GM23248 (cell line): ENCODE measurements around the gene PTPRH. TPM values are rescaled to one million over a fixed set of nuclear protein-coding genes. Genes with fewer than 3 reads are reported as not detected.
A peak's percentile ranks its signal among the peaks of the same experiment; 100 is the strongest.

ENCODE experiments used
- DNase-seq: peaks from one replicate; pipeline ENCODE4 v3.0.0-alpha.2; 2015
- H2AFZ ChIP-seq: fragments of 200-600 bp; sonication (generic); 2 replicates; pipeline ENCODE4 v1.6.1; 2016; ENCODE audit warnings: antibody characterized with exemption
- H3F3A ChIP-seq: fragments of 200-600 bp; sonication (generic); 2 replicates; pipeline ENCODE4 v1.6.1; 2016; ENCODE audit warnings: mild to moderate bottlenecking, antibody characterized with exemption, mixed run types; ENCODE audit not compliant: insufficient read depth
- H3K27ac ChIP-seq: fragments of 200-600 bp; sonication (generic); 2 replicates; pipeline ENCODE4 v1.5.1; 2016; ENCODE audit warnings: mild to moderate bottlenecking
- H3K27me3 ChIP-seq: fragments of 200-600 bp; sonication (generic); replicated peaks from 2 replicates; pipeline ENCODE4 v1.6.1; 2016; ENCODE audit warnings: mild to moderate bottlenecking; ENCODE audit not compliant: insufficient read depth
- H3K36me3 ChIP-seq: fragments of 200-600 bp; sonication (generic); 2 replicates; pipeline ENCODE4 v1.6.1; 2016; ENCODE audit warnings: low read depth, mild to moderate bottlenecking
- H3K4me1 ChIP-seq: fragments of 200-600 bp; sonication (generic); 2 replicates; pipeline ENCODE4 v1.6.1; 2016; ENCODE audit warnings: mild to moderate bottlenecking; ENCODE audit not compliant: insufficient read depth
- H3K4me2 ChIP-seq: fragments of 200-600 bp; sonication (generic); one replicate; pipeline ENCODE4 v1.6.1; 2016; ENCODE audit warnings: mild to moderate bottlenecking; ENCODE audit not compliant: unreplicated experiment
- H3K4me3 ChIP-seq: fragments of 200-600 bp; sonication (generic); 2 replicates; pipeline ENCODE4 v1.5.1; 2016; ENCODE audit warnings: mild to moderate bottlenecking
- H3K79me2 ChIP-seq: fragments of 200-600 bp; sonication (generic); 2 replicates; pipeline ENCODE4 v1.6.1; 2016; ENCODE audit warnings: mild to moderate bottlenecking; ENCODE audit not compliant: insufficient read depth
- H3K9ac ChIP-seq: fragments of 200-600 bp; sonication (generic); 2 replicates; pipeline ENCODE4 v1.6.1; 2016; ENCODE audit warnings: mild to moderate bottlenecking
- H3K9me2 ChIP-seq: fragments of 200-600 bp; sonication (generic); 2 replicates; pipeline ENCODE4 v1.6.1; 2016; ENCODE audit warnings: mixed run types, mild to moderate bottlenecking, moderate library complexity; ENCODE audit not compliant: insufficient read depth
- H3K9me3 ChIP-seq: fragments of 200-600 bp; sonication (generic); one replicate; pipeline ENCODE4 v1.6.1; 2017; ENCODE audit warnings: low read depth
- H4K20me1 ChIP-seq: fragments of 200-600 bp; sonication (generic); 2 replicates; pipeline ENCODE4 v1.6.0; 2016; ENCODE audit not compliant: insufficient read depth
- EZH2 ChIP-seq: fragments of 200-600 bp; sonication (generic); IDR thresholded peaks from 2 replicates; pipeline ENCODE4 v1.6.1; 2018; ENCODE audit warnings: antibody characterized with exemption, mild to moderate bottlenecking; ENCODE audit not compliant: insufficient read depth, poor library complexity, severe bottlenecking
- EZH2phosphoT487 ChIP-seq: fragments of 200-600 bp; sonication (generic); IDR thresholded peaks from 2 replicates; pipeline ENCODE4 v1.6.1; 2018; ENCODE audit warnings: antibody characterized with exemption, moderate library complexity, mild to moderate bottlenecking, low read depth; ENCODE audit not compliant: insufficient read depth
- WGBS, 2 experiments: methylation state at CpG; one replicate each; pipeline ENCODE4 v1.1.6; 2015 to 2017; ENCODE audit warnings: low lambda C conversion rate in 2 of 2, low coverage in 1 of 2; ENCODE audit errors: missing lambda C conversion rate in 2 of 2; 5-methylcytosine and 5-hydroxymethylcytosine counted together
- in situ Hi-C: fragments of 300-500 bp; cut with MboI; formaldehyde crosslinking; loops from 2 replicates; pipeline ENCODE4 v1.15.0; 2020
- polyA plus RNA-seq: library from polyadenylated mRNA; unstranded; fragments of >200 nt; fragmentation: Nextera tagmentation; extraction: Ambion mirVana; gene quantifications from 2 replicates; pipeline ENCODE4 v1.2.1, GENCODE V29; 2016
- total RNA-seq: library from RNA; depleted of rRNA; stranded (reverse); fragments of >200 nt; shearing (Covaris generic); gene quantifications from 2 replicates; pipeline ENCODE4 v1.2.3, GENCODE V29; 2014

Gene PTPRH
- total and polyA plus RNA-seq, 2 experiments from 2014 or later: 0.28 to 0.43 TPM

GRCh38 chr19:55252760-55253663 is 43.7 kb upstream of the PTPRH start:
- no peaks in the 10 kb centered on the region for H3K36me3 ChIP-seq
- no peak overlapping the region for H3K4me2 ChIP-seq
- H3K27ac ChIP-seq: no peak overlapping the region
- in situ Hi-C loops: no loop called here
- 88 to 89% methylated on average over 21 of the region's 21 CpGs for WGBS, 2 experiments
- H3K9me3 ChIP-seq: no peaks in the 10 kb centered on the region
- H3K27me3 ChIP-seq: no peaks in the 10 kb centered on the region
- H3K4me1 ChIP-seq: peaks cover 19% of the 10 kb centered on the region
- H4K20me1 ChIP-seq: peaks cover 6% of the 10 kb centered on the region; the same call in 1 of the 2 replicates
- no peak overlapping the region for H3K4me3 ChIP-seq
- DNase-seq: no peak
- H3K79me2 ChIP-seq: peaks cover 100% of the 10 kb centered on the region
- H2AFZ ChIP-seq: no peak overlapping the region
- no peaks in the 10 kb centered on the region for H3K9me2 ChIP-seq
- no peak for TF ChIP-seq EZH2phosphoT487
- TF ChIP-seq EZH2: no peak
- no peak overlapping the region for H3K9ac ChIP-seq
- peaks cover 16% of the 10 kb centered on the region; the same call in 1 of the 2 replicates for H3F3A ChIP-seq

- WGBS, 2 experiments: 78 to 83% methylated on average over 19 of the region's 19 CpGs
- Histone ChIP-seq H3K9ac (no peak overlapping the region), H3K27ac (no peak overlapping the region), H3K9me2 (no peaks in the 10 kb centered on the region), H3K4me3 (no peak overlapping the region), H3K27me3 (no peaks in the 10 kb centered on the region), H3K4me2 (no peak overlapping the region), H3F3A (peaks cover 4% of the 10 kb centered on the region; the same call in 1 of the 2 replicates), H3K9me3 (no peaks in the 10 kb centered on the region), H2AFZ (no peak overlapping the region), H3K36me3 (no peaks in the 10 kb centered on the region), H3K79me2 (peaks cover 100% of the 10 kb centered on the region), H4K20me1 (peaks cover 4% of the 10 kb centered on the region; the same call in 1 of the 2 replicates), H3K4me1 (peaks cover 14% of the 10 kb centered on the region)
- peak; percentile 12 for DNase-seq
- no peak for TF ChIP-seq EZH2phosphoT487
- no peak for TF ChIP-seq EZH2
- in situ Hi-C loops: no loop called here
Measured at GRCh38 chr19:55251341-55252081, 42.2 kb upstream of the PTPRH start.

- no peaks in the 10 kb centered on the region; the same call in 1 of the 2 replicates for H4K20me1 ChIP-seq
Measured at GRCh38 chr19:55250262-55251036, 41.1 kb upstream of the PTPRH start.

DNA sequence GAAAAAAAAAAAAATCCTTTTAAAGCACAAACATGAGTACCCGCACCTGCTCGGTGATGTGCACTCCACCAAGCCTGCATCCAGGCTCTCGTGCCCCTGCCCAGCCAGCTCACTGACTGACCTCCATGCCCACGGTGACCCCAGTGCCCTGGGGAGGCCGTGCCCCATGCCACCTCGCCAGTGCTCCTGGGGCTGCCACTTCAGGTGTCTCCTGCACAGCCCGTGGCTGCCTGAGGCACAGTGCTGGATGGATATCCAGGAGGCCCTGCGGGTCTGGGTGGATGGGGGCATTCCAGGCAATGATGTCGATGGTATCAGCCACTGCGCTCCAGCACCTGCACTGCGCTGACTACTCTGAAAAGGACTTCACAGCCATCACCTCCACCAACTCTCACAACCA is 40.5 kb upstream of the PTPRH start:
- Histone ChIP-seq H3K79me2 (peaks cover 93% of the 10 kb centered on the region), H3K4me1 (0 out of 2 replicates have a peak, but pooled peaks cover 3% of the 10 kb centered on the region), H3K36me3 (no peaks in the 10 kb centered on the region), H3K4me2 (no peak overlapping the region), H4K20me1 (no peaks in the 10 kb centered on the region; the same call in 1 of the 2 replicates), H2AFZ (no peak overlapping the region), H3K27me3 (no peaks in the 10 kb centered on the region), H3K9ac (no peak overlapping the region), H3K27ac (no peak overlapping the region), H3F3A (no peaks in the 10 kb centered on the region), H3K9me3 (no peaks in the 10 kb centered on the region), H3K4me3 (no peak overlapping the region), H3K9me2 (no peaks in the 10 kb centered on the region)
- TF ChIP-seq EZH2 (no peak), EZH2phosphoT487 (no peak)
- no peak for DNase-seq
- 91 to 92% methylated on average over 11 of the region's 11 CpGs for WGBS, 2 experiments
- in situ Hi-C loops: no loop called here

More at GRCh38 chr19:55250262-55251036, 41.1 kb upstream of the PTPRH start:
- H2AFZ ChIP-seq: no peak overlapping the region
- no peaks in the 10 kb centered on the region for H3K9me2 ChIP-seq
- peaks cover 4% of the 10 kb centered on the region; the same call in 1 of the 2 replicates for H3K4me1 ChIP-seq
- H3K4me2 ChIP-seq: no peak overlapping the region
- no peaks in the 10 kb centered on the region for H3K36me3 ChIP-seq
- H3K27me3 ChIP-seq: no peaks in the 10 kb centered on the region
- H3K9ac ChIP-seq: no peak overlapping the region
- 89 to 90% methylated on average over 14 to 18 of the region's 18 CpGs for WGBS, 2 experiments
- no peak for DNase-seq
- in situ Hi-C loops: no loop called here
- TF ChIP-seq EZH2: no peak
- no peak for TF ChIP-seq EZH2phosphoT487
- no peak overlapping the region for H3K27ac ChIP-seq
- peaks cover 97% of the 10 kb centered on the region for H3K79me2 ChIP-seq
- H3F3A ChIP-seq: no peaks in the 10 kb centered on the region
- H3K9me3 ChIP-seq: no peaks in the 10 kb centered on the region
- H3K4me3 ChIP-seq: no peak overlapping the region
